Keratinocyte (primary cell): ENCODE data around the gene SEC24C.

ENCODE experiments used
- EZH2 ChIP-seq: IDR thresholded peaks from one replicate; pipeline ENCODE4 v1.6.1; 2012; ENCODE audit warnings: inconsistent platforms, mild to moderate bottlenecking, low read length, moderate library complexity
- TF ChIP-seq, protein P1 (sequence below), 3 experiments: IDR thresholded peaks in 1 of 3; conservative IDR thresholded peaks in 1 of 3; optimal IDR thresholded peaks in 1 of 3; 2 replicates in 2 of 3; 3 replicates in 1 of 3; pipeline versions ENCODE3 to v1.5.1; 2011; ENCODE audit warnings: low read length in 3 of 3, mild to moderate bottlenecking in 3 of 3, moderate library complexity in 2 of 3, control low read depth in 1 of 3, inconsistent platforms in 1 of 3; ENCODE audit not compliant: insufficient read depth in 2 of 3; ENCODE audit errors: extremely low read depth in 1 of 3

GRCh38 chr10:73769396-73769795 lies 25.2 kb downstream of the SEC24C start:
- TF ChIP-seq, protein P1, sequence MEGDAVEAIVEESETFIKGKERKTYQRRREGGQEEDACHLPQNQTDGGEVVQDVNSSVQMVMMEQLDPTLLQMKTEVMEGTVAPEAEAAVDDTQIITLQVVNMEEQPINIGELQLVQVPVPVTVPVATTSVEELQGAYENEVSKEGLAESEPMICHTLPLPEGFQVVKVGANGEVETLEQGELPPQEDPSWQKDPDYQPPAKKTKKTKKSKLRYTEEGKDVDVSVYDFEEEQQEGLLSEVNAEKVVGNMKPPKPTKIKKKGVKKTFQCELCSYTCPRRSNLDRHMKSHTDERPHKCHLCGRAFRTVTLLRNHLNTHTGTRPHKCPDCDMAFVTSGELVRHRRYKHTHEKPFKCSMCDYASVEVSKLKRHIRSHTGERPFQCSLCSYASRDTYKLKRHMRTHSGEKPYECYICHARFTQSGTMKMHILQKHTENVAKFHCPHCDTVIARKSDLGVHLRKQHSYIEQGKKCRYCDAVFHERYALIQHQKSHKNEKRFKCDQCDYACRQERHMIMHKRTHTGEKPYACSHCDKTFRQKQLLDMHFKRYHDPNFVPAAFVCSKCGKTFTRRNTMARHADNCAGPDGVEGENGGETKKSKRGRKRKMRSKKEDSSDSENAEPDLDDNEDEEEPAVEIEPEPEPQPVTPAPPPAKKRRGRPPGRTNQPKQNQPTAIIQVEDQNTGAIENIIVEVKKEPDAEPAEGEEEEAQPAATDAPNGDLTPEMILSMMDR (optimal IDR thresholded peaks at IDR 0.05 in 1 of 3, IDR thresholded peaks at IDR 0.05 in 1 of 3, conservative IDR thresholded peaks at IDR 0.05 in 1 of 3; ENCODE audit: extremely low read depth in 1 of 3, insufficient read depth in 2 of 3, low read length in 3 of 3): no peak
- TF ChIP-seq EZH2: no peak
